Heart left ventricle (tissue), 13 donors: Measurements from ENCODE around the gene CFAP46.

Source experiments
- POLR2A ChIP-seq, 2 donors: fragments of 450-650 bp; IDR thresholded peaks; one replicate each; pipeline ENCODE4 v1.6.1; 2017; ENCODE audit warnings: antibody characterized with exemption in 2 of 2, mild to moderate bottlenecking in 2 of 2, moderate library complexity in 2 of 2
- TF ChIP-seq, protein P1 (sequence below), 12 donors: fragments of 200-600 bp; sonication (generic) in 4 of 12; IDR thresholded peaks; one replicate each; pipeline versions ENCODE4 v1.5.0 to v1.8.0; 2018 to 2022; ENCODE audit warnings: antibody characterized with exemption in 12 of 12, mild to moderate bottlenecking in 5 of 12
- donor health status: ischemic (EF 13 %, LVEDD 7.1; RV severe dilation, severe dysfunction).
- donor health status: DM: no; HTN: yes; CAD: no.
- donor health status: DM: no; HTN: no; CAD: no.
- donor health status: ischemic (EF 25% LVEDD 6.9; RV normal size, moderate dysfunction).
- donor health status: ischemic (EF 25% LVEDD 5.7; RV mildly dilated, moderate dysfunction).
- donor health status: ischemic (EF 35%, LVEDD 5.7; RV mildly dilated, moderate dysfunction).
- donor health status: nonischemic (EF 11% LVEDD 7.7; RV severe dilation, severe dysfunction).
- donor health status: DM: yes; HTN: yes; CAD: no.
- donor health status: PGD.
- donor health status: ischemic (EF 29% LVEDD 5.4; RV normal size, mild dysfunction).
- donor health status: nonischemic (EF 23%, LVEDD 6.1; RV moderate dilation, normal function).

GRCh38 chr10:132847856-132848255 lies 94.5 kb downstream of the CFAP46 start:
- TF ChIP-seq, protein P1, sequence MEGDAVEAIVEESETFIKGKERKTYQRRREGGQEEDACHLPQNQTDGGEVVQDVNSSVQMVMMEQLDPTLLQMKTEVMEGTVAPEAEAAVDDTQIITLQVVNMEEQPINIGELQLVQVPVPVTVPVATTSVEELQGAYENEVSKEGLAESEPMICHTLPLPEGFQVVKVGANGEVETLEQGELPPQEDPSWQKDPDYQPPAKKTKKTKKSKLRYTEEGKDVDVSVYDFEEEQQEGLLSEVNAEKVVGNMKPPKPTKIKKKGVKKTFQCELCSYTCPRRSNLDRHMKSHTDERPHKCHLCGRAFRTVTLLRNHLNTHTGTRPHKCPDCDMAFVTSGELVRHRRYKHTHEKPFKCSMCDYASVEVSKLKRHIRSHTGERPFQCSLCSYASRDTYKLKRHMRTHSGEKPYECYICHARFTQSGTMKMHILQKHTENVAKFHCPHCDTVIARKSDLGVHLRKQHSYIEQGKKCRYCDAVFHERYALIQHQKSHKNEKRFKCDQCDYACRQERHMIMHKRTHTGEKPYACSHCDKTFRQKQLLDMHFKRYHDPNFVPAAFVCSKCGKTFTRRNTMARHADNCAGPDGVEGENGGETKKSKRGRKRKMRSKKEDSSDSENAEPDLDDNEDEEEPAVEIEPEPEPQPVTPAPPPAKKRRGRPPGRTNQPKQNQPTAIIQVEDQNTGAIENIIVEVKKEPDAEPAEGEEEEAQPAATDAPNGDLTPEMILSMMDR (IDR thresholded peaks at IDR 0.05): no peak
- no peak for TF ChIP-seq POLR2A (IDR thresholded peaks at IDR 0.05)
